Esophagus squamous epithelium (tissue), 4 donors: ENCODE data around the gene KRT15.

ENCODE experiments used
- CTCF ChIP-seq, 6 experiments: fragments of 450-650 bp in 4 of 6; fragments of 200-600 bp in 2 of 6; sonication (generic) in 2 of 6; IDR thresholded peaks; one replicate each; pipeline ENCODE4 v1.5.1; 2016 to 2019; ENCODE audit warnings: antibody characterized with exemption in 6 of 6, mild to moderate bottlenecking in 4 of 6, moderate library complexity in 4 of 6
- POLR2A ChIP-seq, 4 donors: fragments of 450-650 bp; IDR thresholded peaks; one replicate each; pipeline ENCODE4 v1.6.1; 2017; ENCODE audit warnings: antibody characterized with exemption in 4 of 4, mild to moderate bottlenecking in 4 of 4, moderate library complexity in 3 of 4

GRCh38 chr17:41504246-41504977 is 14.3 kb downstream of the KRT15 start:
- TF ChIP-seq CTCF (IDR thresholded peaks at IDR 0.05) (no peak), POLR2A (IDR thresholded peaks at IDR 0.05) (peak in 1 of 4 donors; percentile 0)
